SK-N-MC (cell line): ENCODE results near the gene PPP1R1B.

Experiments
- EZH2 ChIP-seq: fragments of 200-600 bp; sonication (generic); IDR thresholded peaks from one replicate; pipeline ENCODE4 v1.6.1; 2017; ENCODE audit warnings: antibody characterized with exemption
- FOXP2 ChIP-seq: optimal IDR thresholded peaks from 2 replicates; pipeline ENCODE3; 2011; ENCODE audit warnings: mild to moderate bottlenecking, moderate library complexity; ENCODE audit not compliant: insufficient read depth; ENCODE audit errors: extremely low read length, control extremely low read depth
- POLR2AphosphoS5 ChIP-seq: IDR thresholded peaks from 2 replicates; pipeline ENCODE4 v1.6.1; 2012; ENCODE audit warnings: mild to moderate bottlenecking, low read depth, low read length, borderline replicate concordance

GRCh38 chr17:39667262-39667944 is 40.7 kb downstream of the PPP1R1B start:
- TF ChIP-seq EZH2 (no peak), POLR2AphosphoS5 (no peak), FOXP2 (no peak)
